PC-9 (cell line): ENCODE data around the gene MACROH2A1. TPM values are rescaled to one million over a fixed set of nuclear protein-coding genes. Genes with fewer than 3 reads are reported as not detected.

Source experiments
- BruUV-seq: library from RNA; stranded (reverse); fragments of 400-500 nt; replicated peaks from 2 replicates; lab custom pipeline; 2021; lab: Mats Ljungman, UMichigan
- CTCF ChIA-PET: fragments of 300-600 bp; sonication (Branson Sonifier 250); formaldehyde crosslinking; loops from one replicate; lab custom pipeline; 2022; ENCODE audit warnings: antibody characterized with exemption; lab: Charles Lee
- POLR2A ChIA-PET: fragments of 300-600 bp; sonication (Branson Sonifier 250); formaldehyde crosslinking; loops from one replicate; lab custom pipeline; 2022; ENCODE audit warnings: antibody characterized with exemption; ENCODE audit not compliant: unreplicated experiment; lab: Charles Lee
- DNase-seq, 2 experiments: peaks; one replicate each; pipeline versions ENCODE4 v3.0.0 to v3.0.0-alpha.2; 2015 to 2022; ENCODE audit warnings: mixed read lengths in 1 of 2
- H2AFZ ChIP-seq: fragments of 200-600 bp; sonication (generic); 2 replicates; pipeline ENCODE4 v1.8.1; 2017; ENCODE audit warnings: antibody characterized with exemption
- H3F3A ChIP-seq: fragments of 200-600 bp; sonication (generic); 2 replicates; pipeline ENCODE4 v1.8.1; 2017; ENCODE audit warnings: antibody characterized with exemption, mild to moderate bottlenecking, low read depth; ENCODE audit not compliant: insufficient read depth
- H3K27ac ChIP-seq: fragments of 200-600 bp; sonication (generic); 2 replicates; pipeline ENCODE4 v1.6.1; 2016; ENCODE audit warnings: mixed run types
- H3K27me3 ChIP-seq: fragments of 200-600 bp; sonication (generic); 2 replicates; pipeline ENCODE4 v1.6.1; 2016; ENCODE audit warnings: low read depth, mixed run types; ENCODE audit not compliant: insufficient read depth
- H3K36me3 ChIP-seq: fragments of 200-600 bp; sonication (generic); 2 replicates; pipeline ENCODE4 v1.6.1; 2016; ENCODE audit warnings: low read depth, mixed run types
- H3K4me1 ChIP-seq: fragments of 200-600 bp; sonication (generic); replicated peaks from 2 replicates; pipeline ENCODE4 v1.6.1; 2016; ENCODE audit warnings: mixed run types; ENCODE audit not compliant: insufficient read depth
- H3K4me2 ChIP-seq: fragments of 200-600 bp; sonication (generic); 2 replicates; pipeline ENCODE4 v1.6.1; 2017; ENCODE audit warnings: mixed run types
- H3K4me3 ChIP-seq: fragments of 200-600 bp; sonication (generic); 2 replicates; pipeline ENCODE4 v1.6.1; 2016; ENCODE audit warnings: mixed run types
- H3K79me2 ChIP-seq: fragments of 200-600 bp; sonication (generic); 2 replicates; pipeline ENCODE4 v1.6.1; 2017; ENCODE audit warnings: low read depth, mixed run types
- H3K9me2 ChIP-seq: fragments of 200-600 bp; sonication (generic); 2 replicates; pipeline ENCODE4 v1.8.1; 2017; ENCODE audit warnings: mild to moderate bottlenecking; ENCODE audit not compliant: insufficient read depth
- H3K9me3 ChIP-seq: fragments of 200-600 bp; sonication (generic); 2 replicates; pipeline ENCODE4 v1.8.1; 2016; ENCODE audit warnings: low read depth; ENCODE audit not compliant: insufficient read depth
- H4K20me1 ChIP-seq: fragments of 200-600 bp; sonication (generic); 2 replicates; pipeline ENCODE4 v1.8.1; 2017; ENCODE audit not compliant: insufficient read depth
- EZH2 ChIP-seq: fragments of 200-600 bp; sonication (generic); IDR thresholded peaks from 2 replicates; pipeline ENCODE4 v1.8.0; 2017; ENCODE audit warnings: antibody characterized with exemption, low read depth
- intact Hi-C: fragments of 100-400 bp; cut with micrococcal nuclease; formaldehyde crosslinking; loops from one replicate; pipeline ENCODE4 v1.10.0; 2022; ENCODE audit not compliant: unreplicated experiment
- total RNA-seq: library from RNA; stranded (reverse); gene quantifications from 2 replicates; pipeline ENCODE4 v1.2.3, GENCODE V29; 2021
- TF ChIP-seq, protein P1 (sequence below): fragments of 200-600 bp; sonication (generic); conservative IDR thresholded peaks from 2 replicates; pipeline ENCODE4 v1.6.1; 2017; ENCODE audit warnings: mixed run types, antibody characterized with exemption, mild to moderate bottlenecking, moderate library complexity

Gene MACROH2A1
- total RNA-seq, 1 experiment from 2014 or later: 223 TPM

DNA sequence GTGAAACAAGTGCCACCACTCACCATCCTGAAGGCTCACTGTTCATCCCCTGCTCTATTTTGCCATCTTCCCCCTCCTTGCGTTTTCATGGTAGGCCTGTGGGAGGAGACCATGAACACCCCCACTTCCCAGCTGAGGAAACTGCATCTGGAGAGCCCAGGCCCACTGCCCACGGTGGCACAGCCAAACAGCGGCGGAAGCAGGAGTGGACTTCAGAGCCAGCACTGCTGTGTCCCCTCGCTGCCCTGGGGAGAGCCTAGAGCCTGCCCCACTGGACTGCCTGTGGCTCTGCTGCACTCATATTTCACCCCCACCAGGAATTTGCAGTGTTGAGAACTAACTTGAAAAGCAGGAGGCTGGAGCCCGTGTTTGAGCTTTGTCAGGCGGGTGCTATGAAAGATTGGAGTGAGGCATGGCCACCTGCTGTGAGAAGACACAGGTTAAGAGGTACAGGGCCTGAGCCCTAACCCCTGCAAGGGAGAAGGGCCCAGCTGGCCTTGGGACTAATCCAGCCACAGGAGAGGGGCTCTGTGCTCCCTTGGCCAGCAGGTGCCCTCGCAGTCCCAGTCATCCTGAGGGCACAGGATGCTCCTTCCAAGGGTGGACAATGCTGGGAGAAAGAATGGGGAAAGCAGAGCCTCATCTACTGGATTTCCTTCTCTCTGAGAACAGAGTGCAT is 79.0 kb downstream of the MACROH2A1 start:
- intact Hi-C loops: no loop called here
- no peak overlapping the region for H3K4me3 ChIP-seq
- no peak overlapping the region for H3K4me2 ChIP-seq
- no peaks in the 10 kb centered on the region for H3K9me2 ChIP-seq
- H3K79me2 ChIP-seq: no peaks in the 10 kb centered on the region
- no peak for DNase-seq
- no peaks in the 10 kb centered on the region for H3K36me3 ChIP-seq
- no peaks in the 10 kb centered on the region for H3K27me3 ChIP-seq
- no peak overlapping the region for H3K27ac ChIP-seq
- peaks cover 3% of the 10 kb centered on the region for H3F3A ChIP-seq
- no peak overlapping the region for H2AFZ ChIP-seq
- BruUV-seq: no TSS peak
- ChIA-PET POLR2A (no interaction called here), CTCF (no interaction called here)
- no peaks in the 10 kb centered on the region for H3K9me3 ChIP-seq
- TF ChIP-seq EZH2: no peak
- TF ChIP-seq, protein P1, sequence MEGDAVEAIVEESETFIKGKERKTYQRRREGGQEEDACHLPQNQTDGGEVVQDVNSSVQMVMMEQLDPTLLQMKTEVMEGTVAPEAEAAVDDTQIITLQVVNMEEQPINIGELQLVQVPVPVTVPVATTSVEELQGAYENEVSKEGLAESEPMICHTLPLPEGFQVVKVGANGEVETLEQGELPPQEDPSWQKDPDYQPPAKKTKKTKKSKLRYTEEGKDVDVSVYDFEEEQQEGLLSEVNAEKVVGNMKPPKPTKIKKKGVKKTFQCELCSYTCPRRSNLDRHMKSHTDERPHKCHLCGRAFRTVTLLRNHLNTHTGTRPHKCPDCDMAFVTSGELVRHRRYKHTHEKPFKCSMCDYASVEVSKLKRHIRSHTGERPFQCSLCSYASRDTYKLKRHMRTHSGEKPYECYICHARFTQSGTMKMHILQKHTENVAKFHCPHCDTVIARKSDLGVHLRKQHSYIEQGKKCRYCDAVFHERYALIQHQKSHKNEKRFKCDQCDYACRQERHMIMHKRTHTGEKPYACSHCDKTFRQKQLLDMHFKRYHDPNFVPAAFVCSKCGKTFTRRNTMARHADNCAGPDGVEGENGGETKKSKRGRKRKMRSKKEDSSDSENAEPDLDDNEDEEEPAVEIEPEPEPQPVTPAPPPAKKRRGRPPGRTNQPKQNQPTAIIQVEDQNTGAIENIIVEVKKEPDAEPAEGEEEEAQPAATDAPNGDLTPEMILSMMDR: 0 out of 2 replicates have a peak, but pooled peaks have one; percentile 20
- H4K20me1 ChIP-seq: no peaks in the 10 kb centered on the region
- peaks cover 4% of the 10 kb centered on the region for H3K4me1 ChIP-seq

DNA sequence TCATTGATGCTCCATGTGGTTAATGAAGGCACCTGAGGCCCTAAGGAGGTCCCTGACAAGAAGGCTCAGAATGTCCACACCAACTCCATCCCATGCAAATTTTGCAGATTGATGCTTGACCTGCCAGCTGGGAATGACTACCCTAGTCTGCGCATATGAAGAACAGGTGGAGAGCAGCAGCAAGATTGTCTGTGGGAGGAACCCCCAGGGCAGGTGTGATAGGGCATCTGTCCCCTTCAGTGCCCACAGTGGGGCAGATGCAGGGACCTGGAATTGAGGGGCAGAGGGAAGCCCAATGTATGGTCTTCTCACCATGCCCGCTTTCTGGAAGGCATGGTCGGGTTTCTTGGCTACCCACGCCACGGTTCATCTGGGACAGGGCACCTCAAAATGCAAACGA is 79.6 kb downstream of the MACROH2A1 start:
- H3K4me1 ChIP-seq: no peaks in the 10 kb centered on the region
- no peaks in the 10 kb centered on the region for H4K20me1 ChIP-seq
- no peaks in the 10 kb centered on the region for H3F3A ChIP-seq
- no peak overlapping the region for H3K4me2 ChIP-seq
- H3K9me3 ChIP-seq: no peaks in the 10 kb centered on the region
- no peak for TF ChIP-seq EZH2
- TF ChIP-seq, protein P1: no peak
- DNase-seq: no peak
- intact Hi-C loops: no loop called here
- H3K36me3 ChIP-seq: no peaks in the 10 kb centered on the region
- no peaks in the 10 kb centered on the region for H3K9me2 ChIP-seq
- no peak overlapping the region for H3K27ac ChIP-seq
- no peak overlapping the region for H2AFZ ChIP-seq
- CTCF ChIA-PET: no interaction called here
- H3K27me3 ChIP-seq: no peaks in the 10 kb centered on the region
- no peaks in the 10 kb centered on the region for H3K79me2 ChIP-seq
- no peak overlapping the region for H3K4me3 ChIP-seq
- POLR2A ChIA-PET: no interaction called here
- BruUV-seq: no TSS peak

DNA sequence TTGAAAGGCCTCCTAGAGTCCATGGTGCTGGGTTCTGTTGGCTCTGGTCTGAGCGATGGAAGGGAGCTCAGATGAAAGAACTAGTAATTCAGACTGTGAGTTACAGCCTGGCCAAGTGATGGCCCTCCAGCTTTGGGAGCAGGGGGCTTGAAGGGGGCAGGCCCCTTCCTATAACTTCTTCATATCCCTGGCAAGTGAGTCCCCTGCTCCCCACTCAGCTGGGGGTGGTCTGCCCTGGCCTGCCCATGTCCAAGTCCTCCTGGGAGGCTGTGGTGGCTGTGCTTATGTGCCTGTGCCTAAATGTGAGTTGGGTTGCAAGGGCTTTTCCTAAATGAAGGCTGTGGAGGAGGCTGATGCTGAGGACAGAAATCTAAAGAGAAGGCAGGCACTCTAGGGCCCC is 80.1 kb downstream of the MACROH2A1 start:
- CTCF ChIA-PET: no interaction called here
- no peak for TF ChIP-seq EZH2
- no peak overlapping the region for H3K4me3 ChIP-seq
- no peaks in the 10 kb centered on the region for H3K9me3 ChIP-seq
- no peaks in the 10 kb centered on the region for H4K20me1 ChIP-seq
- intact Hi-C loops: no loop called here
- no peaks in the 10 kb centered on the region for H3K36me3 ChIP-seq
- no peak overlapping the region for H2AFZ ChIP-seq
- no peak overlapping the region for H3K4me2 ChIP-seq
- POLR2A ChIA-PET: no interaction called here
- H3K4me1 ChIP-seq: no peaks in the 10 kb centered on the region
- DNase-seq: no peak
- no peaks in the 10 kb centered on the region for H3K27me3 ChIP-seq
- no peak overlapping the region for H3K27ac ChIP-seq
- no peaks in the 10 kb centered on the region for H3F3A ChIP-seq
- no TSS peak for BruUV-seq
- no peaks in the 10 kb centered on the region for H3K9me2 ChIP-seq
- no peaks in the 10 kb centered on the region for H3K79me2 ChIP-seq

DNA sequence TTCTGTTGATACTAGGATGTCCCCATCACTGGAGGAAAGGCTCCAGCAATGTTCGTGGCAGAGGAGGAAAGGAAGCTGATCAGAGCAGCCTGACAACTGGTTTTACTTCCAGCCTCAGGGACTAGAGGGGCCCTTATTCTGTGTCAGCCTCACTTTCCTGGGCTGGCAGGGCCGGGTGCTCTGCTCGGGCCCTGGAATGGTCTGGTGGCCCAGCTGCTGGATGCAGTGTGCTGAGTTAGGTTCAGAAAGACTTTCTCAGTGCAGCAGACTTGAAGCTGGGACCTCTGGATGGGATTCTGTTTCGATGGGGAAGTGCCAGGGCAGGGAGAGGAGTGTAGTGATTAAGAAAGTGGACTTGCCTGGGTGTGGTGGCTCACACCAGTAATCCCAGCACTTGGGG is 81.0 kb downstream of the MACROH2A1 start:
- no TSS peak for BruUV-seq
- Histone ChIP-seq H3K9me2 (no peaks in the 10 kb centered on the region), H3K9me3 (no peaks in the 10 kb centered on the region), H4K20me1 (no peaks in the 10 kb centered on the region), H2AFZ (no peak overlapping the region), H3K27ac (no peak overlapping the region), H3K4me1 (no peaks in the 10 kb centered on the region), H3K27me3 (no peaks in the 10 kb centered on the region), H3K79me2 (no peaks in the 10 kb centered on the region), H3K4me2 (no peak overlapping the region), H3F3A (no peaks in the 10 kb centered on the region), H3K4me3 (no peak overlapping the region), H3K36me3 (no peaks in the 10 kb centered on the region)
- intact Hi-C loops: no loop called here
- TF ChIP-seq, protein P1: no peak
- no peak for TF ChIP-seq EZH2
- CTCF ChIA-PET: no interaction called here
- POLR2A ChIA-PET: interaction anchor here (0.5 kb wide), 1 partner anchor 127 kb away, joined by 5 read pairs; no protein-coding TSS in a partner anchor
- no peak for DNase-seq
